NCI-H2227 treated with DMSO at 0.1 percent for 48 hours (cell line): ENCODE results near the gene CXCL14.

ENCODE experiments used
- DNase-seq: peaks from one replicate; lab custom pipeline; 2025; lab: John Stamatoyannopoulos, UW

CXCL14 gene

DNA sequence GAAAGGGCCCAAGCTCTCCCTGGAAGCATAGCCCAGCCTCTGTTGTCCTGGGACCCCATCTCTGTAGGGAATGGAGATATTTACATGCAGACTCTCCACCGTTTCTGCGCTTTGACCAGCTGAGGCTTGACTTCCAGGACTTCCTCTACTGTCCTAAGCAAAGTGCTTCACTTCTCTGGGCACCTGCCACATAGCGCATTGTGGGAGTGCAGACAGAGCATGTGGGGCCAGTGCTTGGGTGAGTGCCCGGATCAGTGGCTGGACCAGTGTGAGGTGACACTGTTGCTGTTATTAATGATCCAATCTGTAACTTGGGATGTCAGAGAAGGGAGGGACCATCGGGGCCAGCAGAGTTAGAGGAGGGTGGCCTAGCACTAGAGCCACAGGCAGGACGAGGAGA is 10.5 kb downstream of the CXCL14 start:
- DNase-seq: no peak

DNA sequence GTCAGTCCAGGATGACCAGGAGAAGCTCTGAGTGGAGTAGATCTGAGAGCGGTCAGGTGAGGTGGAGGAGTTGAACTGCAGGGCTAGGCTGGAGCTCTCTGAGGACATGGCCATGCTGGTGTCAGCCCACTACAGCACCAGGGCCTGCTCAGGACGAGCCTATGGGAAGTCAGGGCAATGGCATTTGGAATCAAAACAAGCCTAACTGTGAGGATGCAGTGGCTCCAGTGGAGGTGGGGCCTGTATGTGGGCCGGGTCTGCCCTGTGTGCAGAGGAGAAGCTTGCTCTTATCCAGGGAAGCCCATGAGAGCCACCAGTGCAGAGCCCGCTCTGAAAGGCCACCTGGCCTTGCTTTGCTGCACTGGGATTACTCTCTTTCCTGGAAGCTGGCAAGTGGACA is 11.1 kb downstream of the CXCL14 start:
- DNase-seq: no peak

DNA sequence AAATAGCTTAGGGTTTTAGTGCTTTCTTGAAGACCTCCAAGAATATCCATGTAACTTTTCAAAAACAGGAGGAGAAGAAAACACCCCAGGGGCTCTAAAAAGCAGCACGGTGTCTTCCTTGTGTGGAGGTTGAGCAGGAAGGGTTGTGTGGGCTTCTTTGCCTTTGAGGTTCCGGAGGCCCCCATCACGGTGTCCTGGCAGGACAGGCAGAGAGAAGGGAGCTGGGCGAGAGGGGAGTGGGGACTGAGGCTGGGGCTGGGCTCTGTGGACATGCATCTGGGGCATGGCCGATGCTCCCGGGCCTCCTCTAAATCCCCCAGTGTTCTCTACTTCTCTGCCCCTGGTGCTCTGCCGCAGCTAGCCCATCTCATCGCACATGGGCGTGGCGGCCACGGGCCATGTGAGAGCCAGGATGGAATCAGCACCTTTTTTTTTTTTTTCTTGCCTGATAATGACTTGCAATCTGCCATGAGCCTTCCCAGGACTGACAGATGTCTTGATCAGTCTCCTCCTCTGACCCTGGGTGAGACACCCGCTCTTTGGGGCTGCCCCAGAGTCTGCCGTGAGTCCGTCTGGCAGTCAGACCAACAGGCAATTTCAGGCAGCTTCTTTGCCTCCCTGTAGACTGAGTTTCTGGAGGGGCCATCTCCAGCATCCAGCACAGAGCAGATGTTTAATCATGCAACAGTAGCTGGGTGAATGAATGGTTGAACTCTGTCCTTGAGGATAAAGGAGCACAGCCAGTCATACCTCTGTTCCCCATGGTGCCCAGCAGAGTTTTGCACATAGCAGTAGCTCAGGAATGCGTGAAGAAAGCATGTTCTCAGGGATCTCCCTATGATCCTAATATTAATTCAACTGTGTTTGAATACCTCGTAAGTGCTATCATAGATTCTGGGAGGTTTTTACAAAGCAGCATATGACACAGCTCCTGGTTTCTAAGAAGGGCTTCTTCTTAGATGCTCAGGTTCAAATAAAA is 12.1 kb downstream of the CXCL14 start:
- no peak for DNase-seq

DNA sequence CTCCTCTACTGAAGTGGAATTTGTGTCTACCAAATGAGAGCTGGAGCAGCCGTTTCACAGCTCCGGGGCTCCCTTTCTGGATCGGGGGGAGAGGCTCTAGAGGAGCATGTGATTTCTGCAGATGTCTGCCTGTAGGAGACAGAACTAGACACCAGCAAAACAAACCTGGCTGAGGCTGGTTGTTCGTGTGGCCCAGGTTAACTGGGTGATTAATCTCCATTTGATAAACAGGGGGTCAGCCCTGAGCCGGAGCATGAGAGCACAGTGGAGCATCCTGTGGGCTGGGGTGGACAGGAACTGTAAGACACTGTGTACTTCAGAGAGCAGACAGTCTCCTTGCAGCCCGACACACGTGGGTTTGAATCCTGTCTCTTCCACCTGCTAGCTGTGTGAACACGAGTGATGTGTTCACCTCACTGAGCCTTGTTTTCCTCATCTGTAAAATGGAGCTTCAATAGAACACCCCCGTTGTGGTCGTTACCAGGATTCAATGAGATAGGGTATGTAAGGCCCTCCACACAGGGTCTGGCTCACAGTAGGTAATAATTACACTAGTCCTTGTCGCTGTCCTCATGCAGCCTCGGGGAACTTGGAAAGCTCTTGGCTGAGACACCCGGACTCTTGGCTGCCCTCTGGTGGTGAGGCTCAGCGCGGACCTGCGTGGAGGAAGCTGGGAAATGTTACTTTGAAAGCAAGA is 12.9 kb downstream of the CXCL14 start:
- DNase-seq: peak; percentile 33

DNA sequence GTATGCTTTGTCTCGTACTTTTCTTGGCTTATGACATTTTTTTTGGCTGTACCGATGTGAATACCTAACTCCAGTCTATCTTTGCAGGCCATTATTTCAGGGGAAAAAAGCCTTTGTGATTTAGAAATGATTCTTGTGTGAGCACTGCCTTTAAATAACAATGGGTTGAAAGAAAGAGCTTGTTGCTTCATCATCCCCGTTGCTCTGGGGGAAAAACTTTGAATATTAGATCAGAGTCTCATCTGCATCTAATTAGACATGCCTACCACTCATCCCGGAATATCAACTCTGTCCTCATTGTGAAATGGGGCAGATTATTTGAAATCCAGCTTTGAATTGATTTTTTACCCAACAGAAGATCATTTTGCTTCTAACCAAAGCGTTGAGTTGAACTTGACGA is 13.5 kb downstream of the CXCL14 start:
- no peak for DNase-seq

DNA sequence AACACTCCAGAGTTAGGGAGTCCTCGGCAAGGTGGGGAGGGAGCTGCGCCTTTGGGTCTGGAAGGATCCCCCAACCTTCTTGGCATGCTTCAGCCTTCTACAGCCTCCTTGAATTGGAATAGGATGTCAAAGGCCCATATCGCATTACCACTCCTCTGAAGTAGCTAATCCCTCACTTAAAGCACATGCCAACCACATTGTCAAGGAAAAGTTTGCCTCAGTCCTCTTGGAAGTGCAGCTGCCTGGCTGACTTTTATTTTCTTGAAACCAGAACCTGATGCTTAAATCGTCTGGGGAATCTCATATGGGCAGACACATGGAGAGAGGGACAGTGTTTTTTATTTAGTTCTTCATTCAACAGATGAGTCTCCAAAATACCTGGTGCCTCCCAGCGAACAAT is 14.5 kb downstream of the CXCL14 start:
- no peak for DNase-seq

DNA sequence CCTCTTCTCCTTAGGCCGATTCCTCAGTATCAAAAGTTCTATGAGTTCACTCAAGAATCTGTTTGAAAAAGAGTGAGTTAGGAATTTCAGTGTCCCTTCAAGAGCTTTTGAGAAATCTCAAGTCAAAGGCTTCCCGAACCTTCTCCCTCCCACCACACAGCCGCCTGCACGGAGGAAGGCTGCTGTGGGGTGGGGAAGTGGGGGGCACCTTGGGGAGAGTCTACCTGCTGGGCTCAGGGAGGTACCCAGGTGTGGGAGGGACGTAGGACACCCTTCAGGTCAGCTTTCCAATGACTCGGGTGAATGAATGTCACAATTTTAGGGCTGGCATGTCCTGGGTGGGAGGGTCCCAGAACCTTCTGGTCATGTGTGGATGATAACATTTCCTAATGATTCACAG is 17.5 kb downstream of the CXCL14 start:
- DNase-seq: no peak

DNA sequence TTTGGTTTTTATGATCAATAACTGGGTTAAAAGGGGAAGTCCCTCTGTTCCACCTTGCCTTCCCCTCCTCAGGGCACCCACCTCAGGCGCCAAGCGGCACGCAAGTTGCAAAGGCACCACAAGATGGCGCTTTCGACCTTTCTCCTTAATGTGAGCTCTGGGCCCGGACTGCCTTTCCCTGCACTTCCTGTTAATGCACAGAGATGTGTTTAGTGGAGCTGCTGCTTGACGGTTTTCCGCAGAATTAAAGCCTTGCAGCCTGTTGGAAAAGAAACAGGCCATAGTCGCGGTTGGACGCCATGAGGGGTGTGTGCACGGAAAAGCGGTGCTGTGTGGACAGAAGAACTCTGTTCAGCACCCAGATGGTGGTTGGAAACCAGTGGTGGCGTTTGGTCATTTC is 17.9 kb downstream of the CXCL14 start:
- peak; percentile 57 for DNase-seq

DNA sequence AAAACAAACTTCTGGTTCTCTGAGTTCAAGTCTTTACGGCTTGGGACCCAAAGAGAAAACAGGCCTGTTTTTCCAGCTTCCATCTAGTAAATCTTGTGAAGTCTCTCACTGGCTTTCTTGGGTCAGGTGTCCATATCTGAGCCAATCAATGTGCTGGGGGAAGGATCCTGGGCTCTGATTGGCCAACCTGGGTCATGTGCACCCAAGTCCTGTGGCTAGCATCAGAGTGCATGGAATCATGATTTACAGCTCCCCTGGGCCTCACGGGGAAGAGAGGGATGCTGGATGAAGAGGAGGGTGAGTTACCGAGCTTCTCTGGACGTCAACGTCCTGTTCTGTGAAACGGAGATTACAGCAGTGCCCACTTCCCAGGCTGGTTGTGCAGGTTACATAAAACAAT is 19.4 kb downstream of the CXCL14 start:
- DNase-seq: no peak

DNA sequence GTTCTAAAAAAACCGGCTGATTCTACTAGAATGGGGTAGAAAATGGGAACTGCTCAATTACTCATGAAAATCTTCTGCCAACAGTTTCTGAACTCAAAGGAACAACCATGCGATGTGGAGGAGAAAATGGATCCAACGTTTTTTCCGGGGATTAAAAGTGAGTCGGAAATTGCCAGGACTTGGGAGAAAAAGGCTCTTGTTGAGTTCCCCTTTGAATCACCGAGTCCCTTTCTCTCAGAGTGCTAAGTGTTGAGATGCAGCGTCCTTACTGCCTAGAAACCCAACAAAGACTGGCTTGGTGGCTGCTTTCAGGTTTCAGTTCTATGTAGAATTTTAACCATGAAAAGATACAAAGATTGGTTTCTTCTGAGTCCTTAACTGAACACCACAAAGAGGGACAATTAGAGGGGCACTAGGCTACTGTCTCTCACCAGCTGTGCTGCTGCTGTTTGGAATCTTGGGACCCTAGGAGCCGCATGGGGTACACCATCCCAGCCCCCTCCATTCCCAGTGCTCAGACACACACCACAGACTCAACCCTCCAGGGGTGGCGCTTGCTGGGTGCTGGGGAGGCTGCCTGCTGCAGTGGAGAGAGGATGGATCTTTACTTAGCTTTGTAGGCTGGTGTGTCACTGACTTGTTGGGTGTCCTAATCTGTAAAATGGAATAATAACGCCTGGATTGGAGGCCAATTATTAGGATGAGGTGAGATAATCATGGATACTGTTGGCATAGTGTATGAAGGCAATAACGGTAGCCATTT is 21.5 kb downstream of the CXCL14 start:
- no peak for DNase-seq

DNA sequence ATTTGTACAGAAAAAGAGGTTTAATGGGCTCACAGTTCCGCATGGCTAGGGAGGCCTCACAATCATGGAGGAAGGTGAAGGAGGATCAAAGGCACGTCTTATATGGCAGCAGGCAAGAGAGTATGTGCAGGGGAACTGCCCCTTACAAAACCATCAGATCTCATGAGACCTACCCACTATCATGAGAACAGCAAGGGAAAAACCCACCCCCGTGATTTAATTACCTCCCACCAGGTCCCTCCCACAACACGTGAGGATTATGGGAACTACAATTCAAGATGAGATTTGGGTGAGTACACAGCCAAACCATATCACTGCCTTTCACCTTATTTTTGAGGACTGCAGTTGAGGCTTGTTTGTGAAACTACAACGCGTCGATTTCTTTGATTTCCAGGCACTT is 22.2 kb downstream of the CXCL14 start:
- DNase-seq: no peak

DNA sequence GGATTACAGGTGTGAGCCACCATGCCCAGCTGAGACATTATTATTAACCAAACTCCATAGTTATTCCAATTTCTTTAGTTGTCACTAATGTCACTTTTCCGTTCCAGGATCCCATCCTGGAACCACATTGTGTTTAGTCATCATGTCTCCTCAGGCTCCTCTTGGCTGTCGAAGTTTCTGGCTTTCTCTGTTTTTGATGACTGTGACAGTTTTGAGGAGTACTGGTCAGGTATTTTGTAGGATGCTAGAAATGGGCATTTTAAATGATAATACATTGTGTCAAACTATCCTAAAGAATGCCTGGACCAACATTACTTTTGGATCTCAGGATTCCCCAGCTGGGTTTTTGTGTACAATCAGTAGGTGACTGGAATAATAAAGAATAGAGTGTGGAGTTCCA is 23.3 kb downstream of the CXCL14 start:
- no peak for DNase-seq

DNA sequence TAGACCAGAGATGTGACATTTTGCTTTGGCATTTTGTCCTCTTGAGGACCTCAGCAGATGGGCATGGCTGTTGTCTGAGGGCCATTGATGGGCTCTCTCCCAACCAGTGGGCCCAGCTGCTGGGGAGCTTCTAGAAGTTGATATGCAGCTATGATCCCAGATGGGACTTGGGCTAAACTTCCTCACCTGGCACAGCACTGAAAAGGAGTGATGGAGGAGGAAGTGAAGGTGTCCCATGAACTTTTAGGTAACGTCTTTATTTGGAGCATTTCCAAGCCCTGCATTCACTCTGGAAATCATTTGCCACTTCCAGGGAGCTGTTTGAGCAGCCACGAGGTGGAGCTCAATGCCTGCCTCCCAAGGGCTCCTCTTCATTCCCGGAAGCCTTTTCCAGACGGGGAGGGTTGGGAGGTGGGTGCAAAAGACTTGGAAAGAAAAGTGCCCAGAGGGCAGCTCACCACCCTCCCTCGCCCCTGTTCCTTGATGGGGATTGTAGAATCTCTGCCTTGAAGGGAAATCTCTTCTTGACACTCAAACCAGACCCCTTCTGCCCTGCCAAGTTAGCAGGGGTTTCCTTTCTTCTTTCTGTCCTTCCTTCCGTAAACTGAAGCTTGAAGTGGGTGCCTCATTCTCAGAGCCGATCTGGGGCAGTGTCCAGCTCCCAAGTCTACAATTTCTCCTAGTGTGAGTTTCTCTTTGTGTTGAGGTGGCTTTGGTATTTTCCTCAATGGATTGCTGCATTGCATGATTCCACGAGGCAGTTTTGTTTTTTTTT is 24.9 kb downstream of the CXCL14 start:
- DNase-seq: peak; percentile 5

DNA sequence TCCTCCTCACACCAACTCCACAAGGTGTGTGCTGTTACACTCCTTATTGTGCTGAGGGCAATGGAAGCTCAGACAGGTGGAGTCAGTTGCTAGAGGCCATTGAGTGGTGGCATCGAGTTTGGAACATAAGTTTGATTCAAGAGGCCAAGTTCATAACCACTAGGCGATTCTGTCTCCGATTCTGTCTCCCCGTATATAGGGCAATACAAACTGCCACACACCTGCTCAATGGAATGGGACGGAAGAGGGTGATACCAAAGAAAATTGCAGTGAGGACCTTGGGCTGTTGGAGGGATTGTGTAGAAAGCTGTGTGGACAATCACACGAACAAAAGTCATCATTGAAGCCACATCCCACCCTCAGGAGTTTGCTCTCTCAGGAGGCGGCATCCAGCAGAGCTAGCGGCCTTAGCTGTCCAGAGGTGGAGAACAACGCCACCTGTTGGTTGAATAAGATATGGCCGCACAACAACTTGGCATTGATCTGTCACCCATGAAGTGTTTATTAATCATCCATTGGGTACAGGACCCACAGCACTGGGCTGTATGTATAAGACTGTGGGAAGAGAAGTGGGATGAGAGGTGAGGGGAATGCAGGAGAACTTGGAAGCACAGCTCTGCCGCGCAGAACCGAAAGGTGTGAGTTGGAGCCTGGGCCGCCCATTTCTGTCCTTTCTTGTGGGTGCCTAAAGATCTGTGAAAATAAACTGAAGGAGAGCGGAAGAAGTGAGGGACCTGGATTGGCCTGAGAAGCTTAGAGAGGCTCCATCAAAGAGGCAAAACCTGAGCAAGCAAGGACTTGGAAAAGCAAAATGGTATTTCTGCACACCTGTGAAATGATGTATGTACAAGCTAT is 27.0 kb downstream of the CXCL14 start:
- DNase-seq: peak; percentile 35

DNA sequence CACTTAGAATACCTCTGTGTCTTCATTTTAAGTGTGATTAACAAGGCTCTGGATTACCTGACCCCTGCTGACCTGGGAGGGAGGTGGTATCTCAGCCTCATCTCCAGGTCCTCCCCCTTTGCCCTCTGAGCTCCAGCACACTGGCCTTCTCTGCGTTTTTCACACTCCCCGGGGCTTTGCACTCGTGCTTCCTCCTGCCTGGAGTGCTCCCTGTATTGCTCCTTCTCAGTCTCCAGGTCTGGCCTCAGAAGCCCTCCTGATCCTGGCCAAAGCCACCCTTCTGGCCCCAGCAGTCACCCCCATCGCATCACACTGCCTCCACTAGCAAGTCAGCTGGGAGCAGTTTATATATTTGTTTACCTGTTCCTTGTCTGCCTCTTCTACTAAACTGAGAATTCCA is 29.4 kb downstream of the CXCL14 start:
- no peak for DNase-seq

DNA sequence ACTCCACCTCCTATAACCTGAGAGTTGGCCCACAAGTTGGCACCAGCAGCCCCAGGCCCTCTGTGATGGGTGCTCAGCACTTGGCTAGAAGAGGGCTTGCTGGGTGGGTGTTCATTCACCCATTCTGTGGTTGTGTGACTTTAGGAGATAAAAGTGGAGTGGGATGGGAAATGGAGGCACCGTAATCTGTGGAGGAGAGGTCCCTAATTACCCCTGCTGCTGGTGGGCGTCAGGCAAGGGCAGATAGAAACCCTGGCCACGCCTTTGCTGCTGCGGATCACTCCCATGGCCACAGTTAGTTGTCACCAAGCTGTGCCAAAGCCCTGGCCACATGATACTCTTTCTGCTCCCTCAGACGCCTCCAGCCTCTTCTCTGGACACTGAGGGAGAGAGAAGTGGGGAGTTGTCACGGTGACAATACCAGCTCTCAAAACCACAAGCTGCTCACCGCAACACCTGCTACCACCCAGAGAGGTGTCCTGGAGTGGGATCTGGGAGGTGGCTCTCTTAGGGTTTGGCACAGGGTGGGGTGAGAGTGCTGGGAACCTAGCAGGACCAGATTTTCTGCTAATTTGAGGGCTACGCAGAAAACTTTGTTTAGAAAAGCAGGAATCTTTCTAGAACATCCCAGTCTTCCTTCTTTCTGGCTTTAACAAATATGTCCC is 31.1 kb downstream of the CXCL14 start:
- no peak for DNase-seq

DNA sequence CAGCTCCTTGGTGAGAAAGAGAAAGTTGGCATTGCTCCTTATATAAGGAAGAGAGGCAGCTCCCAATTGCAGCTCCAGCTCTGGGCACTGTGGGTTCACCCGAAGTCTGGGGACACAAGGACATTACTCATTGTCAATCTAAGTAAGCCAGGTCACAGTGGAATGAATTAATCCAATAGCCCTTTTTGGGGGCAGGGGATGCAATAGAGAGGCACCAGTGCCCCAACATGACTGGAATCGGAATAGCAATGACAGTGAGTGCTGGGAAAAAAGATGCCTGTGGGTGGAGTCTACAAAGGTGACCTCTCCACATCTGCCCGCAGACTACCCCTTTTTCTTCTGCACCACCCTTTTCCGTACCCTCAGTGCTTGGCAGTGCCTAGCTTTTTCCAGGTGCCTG is 31.9 kb downstream of the CXCL14 start:
- DNase-seq: no peak

DNA sequence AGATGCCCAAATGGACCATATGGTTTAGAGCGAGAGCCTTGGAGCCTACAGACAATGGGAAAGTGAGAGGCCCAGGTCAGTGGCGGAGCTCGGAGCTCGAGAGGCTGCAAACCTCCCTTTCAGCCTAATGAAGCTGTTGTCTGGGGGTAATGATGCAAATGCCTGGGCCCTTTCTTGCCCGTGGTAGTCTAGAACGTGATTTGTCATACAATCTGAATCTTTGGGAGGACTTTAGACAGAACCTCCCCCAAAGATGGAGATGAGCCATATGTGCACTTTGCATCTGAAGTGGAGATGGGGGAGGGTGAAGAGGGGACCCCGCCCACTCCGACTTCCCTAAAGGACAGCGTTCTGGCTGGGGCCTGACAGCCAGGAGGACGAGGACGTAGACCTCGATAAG is 32.7 kb downstream of the CXCL14 start:
- DNase-seq: no peak

DNA sequence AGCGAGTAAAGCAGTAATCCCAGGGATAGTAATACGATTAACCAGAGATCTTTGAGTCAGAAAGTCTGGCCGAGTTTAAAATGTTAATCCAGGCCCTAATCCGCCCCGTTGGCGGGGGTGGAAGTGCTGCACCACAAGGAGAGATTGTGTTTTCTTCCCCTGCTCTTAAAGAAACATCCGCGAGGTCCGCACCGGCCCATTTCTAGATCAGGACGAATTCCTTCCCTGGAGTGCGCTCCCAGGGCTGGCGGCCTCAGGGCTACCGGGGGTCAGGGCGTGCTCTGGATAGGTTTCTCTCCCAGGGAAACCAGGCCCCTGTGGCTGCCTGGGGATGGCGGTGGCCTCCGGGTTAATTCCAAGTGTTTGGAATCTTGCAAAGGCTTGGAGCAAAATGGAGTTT is 33.7 kb downstream of the CXCL14 start:
- no peak for DNase-seq
